MM.1S (cell line): ENCODE results near the gene TPCN1.
A peak's percentile ranks its signal among the peaks of the same experiment; 100 is the strongest.

ENCODE experiments used
- DNase-seq: peaks from one replicate; pipeline ENCODE4 v3.0.0-alpha.2; 2015
- H2AFZ ChIP-seq: fragments of 300-600 bp; sonication (generic); 2 replicates; pipeline ENCODE4 v1.6.0; 2016; ENCODE audit warnings: antibody characterized with exemption, low read length
- H3F3A ChIP-seq: fragments of 300-600 bp; sonication (generic); 2 replicates; pipeline ENCODE4 v1.6.1; 2016; ENCODE audit warnings: mild to moderate bottlenecking, antibody characterized with exemption, low read length, moderate library complexity, mixed read lengths; ENCODE audit not compliant: insufficient read depth
- H3K27ac ChIP-seq: fragments of 300-600 bp; sonication (generic); 2 replicates; pipeline ENCODE4 v1.5.1; 2016; ENCODE audit warnings: mild to moderate bottlenecking, low read length
- H3K27me3 ChIP-seq: fragments of 300-600 bp; sonication (generic); replicated peaks from 2 replicates; pipeline ENCODE4 v1.6.0; 2016; ENCODE audit warnings: low read length; ENCODE audit not compliant: insufficient read depth
- H3K36me3 ChIP-seq: fragments of 300-600 bp; sonication (generic); replicated peaks from 2 replicates; pipeline ENCODE4 v1.6.1; 2016; ENCODE audit warnings: mild to moderate bottlenecking, low read length, mixed read lengths; ENCODE audit not compliant: insufficient read depth
- H3K4me1 ChIP-seq: fragments of 300-600 bp; sonication (generic); 2 replicates; pipeline ENCODE4 v1.6.1; 2016; ENCODE audit warnings: low read length, mixed read lengths
- H3K4me2 ChIP-seq: fragments of 300-600 bp; sonication (generic); 2 replicates; pipeline ENCODE4 v1.6.0; 2016; ENCODE audit warnings: low read depth, low read length
- H3K4me3 ChIP-seq: fragments of 300-600 bp; sonication (generic); 2 replicates; pipeline ENCODE4 v1.5.1; 2016; ENCODE audit warnings: low read length, mixed read lengths
- H3K79me2 ChIP-seq: fragments of 300-600 bp; sonication (generic); 2 replicates; pipeline ENCODE4 v1.6.1; 2016; ENCODE audit warnings: mixed run types, low read length, mixed read lengths
- H3K9ac ChIP-seq: fragments of 300-600 bp; sonication (generic); 2 replicates; pipeline ENCODE4 v1.6.1; 2016; ENCODE audit warnings: low read length, mixed read lengths
- H3K9me2 ChIP-seq: fragments of 300-600 bp; sonication (generic); replicated peaks from 2 replicates; pipeline ENCODE4 v1.6.1; 2016; ENCODE audit warnings: mild to moderate bottlenecking, low read length, mixed read lengths; ENCODE audit not compliant: insufficient read depth
- H3K9me3 ChIP-seq: fragments of 300-600 bp; sonication (generic); replicated peaks from 2 replicates; pipeline ENCODE4 v1.6.1; 2016; ENCODE audit warnings: mild to moderate bottlenecking, low read length, mixed read lengths; ENCODE audit not compliant: insufficient read depth
- H4K20me1 ChIP-seq: fragments of 300-600 bp; sonication (generic); 2 replicates; pipeline ENCODE4 v1.6.1; 2016; ENCODE audit warnings: mild to moderate bottlenecking, low read length, moderate library complexity, mixed read lengths; ENCODE audit not compliant: insufficient read depth
- EZH2 ChIP-seq: fragments of 300-600 bp; sonication (generic); optimal IDR thresholded peaks from 2 replicates; pipeline ENCODE3; 2017; ENCODE audit warnings: low read depth, mild to moderate bottlenecking, antibody characterized with exemption, low read length, mixed read lengths
- EZH2phosphoT487 ChIP-seq: fragments of 300-600 bp; sonication (generic); IDR thresholded peaks from 2 replicates; pipeline ENCODE4 v1.6.1; 2018; ENCODE audit warnings: antibody characterized with exemption, low read length
- TF ChIP-seq, protein P1 (sequence below): fragments of 300-600 bp; sonication (generic); IDR thresholded peaks from 2 replicates; pipeline ENCODE4 v1.5.1; 2016; ENCODE audit warnings: antibody characterized with exemption, low read length, mixed read lengths

Gene TPCN1

DNA sequence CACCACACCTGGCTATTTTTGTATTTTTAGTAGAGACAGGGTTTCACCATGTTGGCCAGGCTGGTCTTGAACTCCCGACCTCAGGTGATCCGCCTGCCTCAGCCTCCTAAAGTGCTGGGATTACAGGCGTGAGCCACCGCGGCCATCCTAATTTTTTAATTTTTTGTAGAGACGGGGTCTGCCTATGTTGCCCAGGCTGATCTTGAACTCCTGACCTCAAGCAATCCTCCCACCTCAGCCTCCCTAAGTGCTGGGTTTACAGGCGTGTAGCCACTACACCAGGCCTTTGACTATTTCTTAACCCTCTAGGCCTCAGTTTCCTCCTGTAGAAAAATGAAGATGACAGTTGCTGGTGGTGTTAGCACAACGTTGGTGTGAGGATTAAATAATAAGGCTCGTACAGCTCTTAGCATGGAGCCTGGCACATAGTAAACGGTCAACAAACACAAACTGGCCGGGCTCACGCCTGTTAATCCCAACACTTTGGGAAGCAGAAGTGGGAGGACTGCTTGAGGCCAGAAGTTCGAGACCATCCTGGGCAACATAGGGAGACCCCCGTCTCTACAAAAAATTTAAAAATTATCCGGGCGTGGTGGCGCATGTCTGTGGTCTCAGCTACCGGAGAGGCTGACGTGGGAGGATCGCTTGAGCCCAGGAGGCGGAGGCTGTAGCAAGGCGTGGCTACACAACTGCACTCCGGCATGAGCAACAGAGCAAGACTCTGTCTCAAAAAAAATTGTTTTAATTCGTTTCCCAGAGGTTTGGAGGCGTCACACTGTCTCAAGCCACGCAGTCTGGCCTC, 37.0 kb upstream of the TPCN1 start:
- Histone ChIP-seq H3K9me2 (no peaks in the 10 kb centered on the region), H3K9ac (peak overlapping the region; percentile 98), H2AFZ (no peak overlapping the region; the same call in 1 of the 2 replicates), H3K79me2 (peaks cover 46% of the 10 kb centered on the region), H3K9me3 (no peaks in the 10 kb centered on the region), H3K4me2 (peak overlapping the region; percentile 62; the same call in 1 of the 2 replicates), H3K36me3 (no peaks in the 10 kb centered on the region), H3K4me3 (peak overlapping the region; percentile 88), H3F3A (no peaks in the 10 kb centered on the region), H3K27ac (peak overlapping the region; percentile 79; the same call in 1 of the 2 replicates), H3K27me3 (no peaks in the 10 kb centered on the region), H4K20me1 (no peaks in the 10 kb centered on the region), H3K4me1 (peaks cover 5% of the 10 kb centered on the region; the same call in 1 of the 2 replicates)
- no peak for DNase-seq
- TF ChIP-seq, protein P1, sequence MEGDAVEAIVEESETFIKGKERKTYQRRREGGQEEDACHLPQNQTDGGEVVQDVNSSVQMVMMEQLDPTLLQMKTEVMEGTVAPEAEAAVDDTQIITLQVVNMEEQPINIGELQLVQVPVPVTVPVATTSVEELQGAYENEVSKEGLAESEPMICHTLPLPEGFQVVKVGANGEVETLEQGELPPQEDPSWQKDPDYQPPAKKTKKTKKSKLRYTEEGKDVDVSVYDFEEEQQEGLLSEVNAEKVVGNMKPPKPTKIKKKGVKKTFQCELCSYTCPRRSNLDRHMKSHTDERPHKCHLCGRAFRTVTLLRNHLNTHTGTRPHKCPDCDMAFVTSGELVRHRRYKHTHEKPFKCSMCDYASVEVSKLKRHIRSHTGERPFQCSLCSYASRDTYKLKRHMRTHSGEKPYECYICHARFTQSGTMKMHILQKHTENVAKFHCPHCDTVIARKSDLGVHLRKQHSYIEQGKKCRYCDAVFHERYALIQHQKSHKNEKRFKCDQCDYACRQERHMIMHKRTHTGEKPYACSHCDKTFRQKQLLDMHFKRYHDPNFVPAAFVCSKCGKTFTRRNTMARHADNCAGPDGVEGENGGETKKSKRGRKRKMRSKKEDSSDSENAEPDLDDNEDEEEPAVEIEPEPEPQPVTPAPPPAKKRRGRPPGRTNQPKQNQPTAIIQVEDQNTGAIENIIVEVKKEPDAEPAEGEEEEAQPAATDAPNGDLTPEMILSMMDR, result no peak
- TF ChIP-seq EZH2phosphoT487, result no peak
- TF ChIP-seq EZH2, result no peak

GRCh38 chr12:113184900-113185179, 36.4 kb upstream of the TPCN1 start:
- Histone ChIP-seq H3K4me3 (peak overlapping the region; percentile 88), H3K4me1 (peaks cover 5% of the 10 kb centered on the region; the same call in 1 of the 2 replicates), H3K36me3 (no peaks in the 10 kb centered on the region), H3K4me2 (peak overlapping the region; percentile 62; the same call in 1 of the 2 replicates), H3K9ac (peak overlapping the region; percentile 98), H3K9me3 (no peaks in the 10 kb centered on the region), H3K27ac (peak overlapping the region; percentile 79), H2AFZ (peak overlapping the region; percentile 74), H3K79me2 (peaks cover 46% of the 10 kb centered on the region), H3F3A (no peaks in the 10 kb centered on the region), H4K20me1 (no peaks in the 10 kb centered on the region), H3K9me2 (no peaks in the 10 kb centered on the region), H3K27me3 (no peaks in the 10 kb centered on the region)
- TF ChIP-seq EZH2 (no peak), EZH2phosphoT487 (no peak)
- TF ChIP-seq, protein P1, result no peak
- peak; percentile 80 for DNase-seq

DNA sequence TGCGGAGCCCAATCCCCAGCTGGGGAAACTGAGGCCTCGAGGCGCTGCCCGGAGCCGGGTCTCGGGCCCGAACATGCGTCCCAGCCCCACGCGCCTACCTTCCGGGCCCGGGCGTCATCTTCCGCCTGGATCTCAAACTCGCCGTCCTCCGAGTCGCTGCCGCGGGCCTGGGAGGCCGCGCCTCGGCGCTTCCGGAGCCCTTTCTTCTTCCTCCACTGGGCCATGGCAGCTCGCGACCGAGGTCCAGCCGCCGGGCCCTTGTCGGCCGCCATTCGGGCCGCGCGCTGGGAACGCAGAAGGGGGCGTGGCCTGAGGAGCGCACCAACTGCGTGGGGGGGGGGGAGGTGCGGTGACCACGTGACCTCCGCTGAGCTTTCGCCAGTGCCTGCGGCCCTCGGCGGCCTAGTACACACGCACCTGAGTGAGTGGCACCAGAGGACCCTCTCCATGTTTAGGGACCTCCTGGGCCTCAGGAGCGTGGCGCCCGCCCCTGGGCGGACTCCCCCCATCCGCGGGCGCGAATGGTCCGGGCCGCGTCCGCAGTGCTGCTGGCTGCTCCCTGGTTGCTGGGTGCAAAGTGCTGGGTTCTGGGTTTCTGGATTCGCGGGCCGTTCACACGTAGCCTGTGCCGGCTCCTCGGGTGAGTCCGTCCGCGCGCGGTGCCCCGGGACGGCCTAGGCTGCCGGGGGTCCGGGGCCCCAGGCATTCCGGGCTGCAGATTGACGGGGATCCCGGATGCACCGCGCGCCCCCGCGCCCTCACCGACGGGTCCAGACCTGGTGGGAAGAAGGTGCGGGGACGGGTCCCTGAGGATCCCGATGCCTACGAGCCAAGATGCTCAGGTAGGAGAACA, 35.9 kb upstream of the TPCN1 start, which contains the start of the genes DDX54 and RITA1:
Gene DDX54, minus strand, starts transcription at position 299 of the 853 bp plus-strand sequence. Its CDS starts 27 bp downstream, at position 272.
Gene RITA1, plus strand, starts transcription at position 542 of the 853 bp plus-strand sequence. CDS start 1,026 bp downstream, outside the sequence.
- H3K9me2 ChIP-seq, result no peaks in the 10 kb centered on the region
- H3K36me3 ChIP-seq, result no peaks in the 10 kb centered on the region
- TF ChIP-seq EZH2phosphoT487 (no peak), EZH2 (no peak)
- TF ChIP-seq, protein P1, result no peak
- H3K27ac ChIP-seq, result peak within 1 kb of the TSS; percentile 79
- H3F3A ChIP-seq, result no peaks in the 10 kb centered on the region
- H4K20me1 ChIP-seq, result no peaks in the 10 kb centered on the region
- peaks cover 5% of the 10 kb centered on the region; the same call in 1 of the 2 replicates for H3K4me1 ChIP-seq
- H3K9me3 ChIP-seq, result no peaks in the 10 kb centered on the region
- peak within 1 kb of the TSS; percentile 74 for H2AFZ ChIP-seq
- peak within 1 kb of the TSS; percentile 88 for H3K4me3 ChIP-seq
- H3K9ac ChIP-seq, result peak within 1 kb of the TSS; percentile 98
- H3K79me2 ChIP-seq, result peaks cover 46% of the 10 kb centered on the region
- no peaks in the 10 kb centered on the region for H3K27me3 ChIP-seq
- H3K4me2 ChIP-seq, result peak within 1 kb of the TSS; percentile 66; the same call in 1 of the 2 replicates
- peak; percentile 69 for DNase-seq
